ENCODE measurements around the gene STAT4. TPM values are rescaled to one million over a fixed set of nuclear protein-coding genes. Genes with fewer than 3 reads are reported as not detected.
"Not testable (repeated sequence)": the region's sequence is repeated elsewhere in the genome, so short reads cannot be mapped to it uniquely, and the experiment has no call there.

The STAT4 gene
- total RNA-seq, 1 donor from 2014 or later = 8.0 TPM

- ATAC-seq (no peak), DNase-seq (no peak)
- peaks cover 100% of the 10 kb centered on the region for H3K36me3 ChIP-seq
Measured at GRCh38 chr2:190997526-190998113, 153.2 kb downstream of the STAT4 start.

GRCh38 chr2:190996947-190997346 lies 153.8 kb downstream of the STAT4 start:
- ATAC-seq = peak; percentile 85
- H3K36me3 ChIP-seq = peaks cover 100% of the 10 kb centered on the region
- no peaks in the 10 kb centered on the region for H3K9me3 ChIP-seq
- H3K27ac ChIP-seq = no peak overlapping the region
- intact Hi-C loops (cut with DNase I) = no loop called here
- no peak overlapping the region for H3K4me3 ChIP-seq
- DNase-seq = no peak
- no peak for TF ChIP-seq CTCF (IDR thresholded peaks at IDR 0.05)
- H3K27me3 ChIP-seq = no peaks in the 10 kb centered on the region
- no peaks in the 10 kb centered on the region for H3K4me1 ChIP-seq

More at GRCh38 chr2:190997526-190998113, 153.2 kb downstream of the STAT4 start:
- H3K4me1 ChIP-seq = no peaks in the 10 kb centered on the region
- intact Hi-C loops (cut with DNase I) = no loop called here
- no peak for TF ChIP-seq CTCF (IDR thresholded peaks at IDR 0.05)
- no peaks in the 10 kb centered on the region for H3K9me3 ChIP-seq
- no peaks in the 10 kb centered on the region for H3K27me3 ChIP-seq
- H3K27ac ChIP-seq = no peak overlapping the region
- H3K4me3 ChIP-seq = no peak overlapping the region

GRCh38 chr2:190996338-190996946 lies 154.4 kb downstream of the STAT4 start:
- no peaks in the 10 kb centered on the region for H3K4me1 ChIP-seq
- H3K9me3 ChIP-seq = no peaks in the 10 kb centered on the region
- TF ChIP-seq CTCF (IDR thresholded peaks at IDR 0.05) = peak; percentile 59
- no peak overlapping the region for H3K27ac ChIP-seq
- ATAC-seq (peak; percentile 71), DNase-seq (no peak)
- intact Hi-C loops (cut with DNase I) = no loop called here
- no peaks in the 10 kb centered on the region for H3K27me3 ChIP-seq
- H3K4me3 ChIP-seq = no peak overlapping the region
- H3K36me3 ChIP-seq = peaks cover 100% of the 10 kb centered on the region

- H3K36me3 ChIP-seq = peaks cover 100% of the 10 kb centered on the region
Measured at GRCh38 chr2:190995315-190995714, 155.5 kb downstream of the STAT4 start.

GRCh38 chr2:190994148-190994547 lies 156.6 kb downstream of the STAT4 start:
- Histone ChIP-seq H3K36me3 (peaks cover 100% of the 10 kb centered on the region), H3K27me3 (no peaks in the 10 kb centered on the region), H3K4me1 (no peaks in the 10 kb centered on the region), H3K4me3 (no peak overlapping the region), H3K9me3 (no peaks in the 10 kb centered on the region), H3K27ac (no peak overlapping the region)
- no peak for DNase-seq
- TF ChIP-seq CTCF (IDR thresholded peaks at IDR 0.05) = no peak
- intact Hi-C loops (cut with DNase I) = no loop called here
- ATAC-seq = no peak

More at GRCh38 chr2:190995315-190995714, 155.5 kb downstream of the STAT4 start:
- DNase-seq; ATAC-seq; H3K27me3 ChIP-seq; H3K27ac ChIP-seq; H3K4me1 ChIP-seq; H3K4me3 ChIP-seq; H3K9me3 ChIP-seq; intact Hi-C loops (cut with DNase I): not testable (repeated sequence)

GRCh38 chr2:190993292-190993643 lies 157.5 kb downstream of the STAT4 start:
- Histone ChIP-seq H3K36me3 (peaks cover 100% of the 10 kb centered on the region), H3K4me3 (no peak overlapping the region), H3K9me3 (no peaks in the 10 kb centered on the region), H3K4me1 (no peaks in the 10 kb centered on the region), H3K27ac (no peak overlapping the region), H3K27me3 (no peaks in the 10 kb centered on the region)
- DNase-seq (no peak), ATAC-seq (no peak)
- no peak for TF ChIP-seq CTCF (IDR thresholded peaks at IDR 0.05)
- intact Hi-C loops (cut with DNase I) = no loop called here
